Hepatocyte (in vitro differentiated cells): Measurements from ENCODE around the gene TSTD2. TPM values are rescaled to one million over a fixed set of nuclear protein-coding genes. Genes with fewer than 3 reads are reported as not detected.

Experiments used
- DNase-seq: peaks from one replicate; pipeline ENCODE4 v3.0.0-alpha.2; 2016; ENCODE audit warnings: low spot score
- H2AFZ ChIP-seq: fragments of 200-600 bp; sonication (generic); 2 replicates; pipeline ENCODE4 v1.6.0; 2016; ENCODE audit warnings: antibody characterized with exemption, mild to moderate bottlenecking
- H3K27ac ChIP-seq: fragments of 200-600 bp; sonication (generic); 2 replicates; pipeline ENCODE4 v1.5.1; 2016; ENCODE audit warnings: mild to moderate bottlenecking
- H3K27me3 ChIP-seq: fragments of 200-600 bp; sonication (generic); 2 replicates; pipeline ENCODE4 v1.6.1; 2016
- H3K36me3 ChIP-seq: fragments of 200-600 bp; sonication (generic); replicated peaks from 2 replicates; pipeline ENCODE4 v1.5.1; 2016; ENCODE audit warnings: low read depth; ENCODE audit not compliant: insufficient read depth
- H3K4me1 ChIP-seq: fragments of 200-600 bp; sonication (generic); 2 replicates; pipeline ENCODE4 v1.5.1; 2016; ENCODE audit warnings: mild to moderate bottlenecking, moderate library complexity; ENCODE audit not compliant: insufficient read depth
- H3K4me2 ChIP-seq: fragments of 200-600 bp; sonication (generic); 2 replicates; pipeline ENCODE4 v1.6.0; 2016
- H3K4me3 ChIP-seq: fragments of 200-600 bp; sonication (generic); 2 replicates; pipeline ENCODE4 v1.5.1; 2016; ENCODE audit warnings: mild to moderate bottlenecking
- H3K79me2 ChIP-seq: fragments of 200-600 bp; sonication (generic); 2 replicates; pipeline ENCODE4 v1.6.0; 2017; ENCODE audit warnings: mild to moderate bottlenecking
- H3K9me2 ChIP-seq: fragments of 200-600 bp; sonication (generic); replicated peaks from 2 replicates; pipeline ENCODE4 v1.6.0; 2017; ENCODE audit warnings: mild to moderate bottlenecking; ENCODE audit not compliant: insufficient read depth
- H3K9me3 ChIP-seq: fragments of 200-600 bp; sonication (generic); 2 replicates; pipeline ENCODE4 v1.5.1; 2016; ENCODE audit warnings: low read depth, mild to moderate bottlenecking
- H4K20me1 ChIP-seq: fragments of 200-600 bp; sonication (generic); 2 replicates; pipeline ENCODE4 v1.6.0; 2016; ENCODE audit warnings: mild to moderate bottlenecking; ENCODE audit not compliant: insufficient read depth, poor library complexity, severe bottlenecking
- CTCF ChIP-seq: fragments of 200-600 bp; sonication (generic); IDR thresholded peaks from 2 replicates; pipeline ENCODE4 v1.5.1; 2016; ENCODE audit warnings: antibody characterized with exemption, mild to moderate bottlenecking; ENCODE audit not compliant: poor library complexity
- EZH2 ChIP-seq: fragments of 200-600 bp; sonication (generic); IDR thresholded peaks from 2 replicates; pipeline ENCODE4 v1.6.1; 2016; ENCODE audit warnings: antibody characterized with exemption, mild to moderate bottlenecking, borderline replicate concordance
- EZH2phosphoT487 ChIP-seq: fragments of 200-600 bp; sonication (generic); IDR thresholded peaks from one replicate; pipeline ENCODE4 v1.6.1; 2018; ENCODE audit warnings: antibody characterized with exemption, mild to moderate bottlenecking, low read depth, moderate library complexity; ENCODE audit not compliant: unreplicated experiment, severe bottlenecking
- WGBS: methylation state at CpG from one replicate; pipeline ENCODE4 v1.1.6; 2016; ENCODE audit warnings: low lambda C conversion rate; ENCODE audit errors: missing lambda C conversion rate; 5-methylcytosine and 5-hydroxymethylcytosine counted together
- polyA plus RNA-seq: library from polyadenylated mRNA; unstranded; fragments of >200 nt; fragmentation: Nextera tagmentation; extraction: Ambion mirVana; gene quantifications from 2 replicates; pipeline ENCODE4 v1.2.1, GENCODE V29; 2016
- total RNA-seq: library from RNA; depleted of rRNA; stranded (reverse); fragments of >200 nt; gene quantifications from 2 replicates; pipeline ENCODE4 v1.2.3, GENCODE V29; 2014

Gene TSTD2
- total and polyA plus RNA-seq, 2 experiments from 2014 or later = 4.3 to 19.0 TPM

GRCh38 chr9:97553841-97554240 is 79.3 kb downstream of the TSTD2 start:
- no peak for TF ChIP-seq CTCF
- TF ChIP-seq EZH2 = no peak
- TF ChIP-seq EZH2phosphoT487 = no peak
- H3K27me3 ChIP-seq = no peaks in the 10 kb centered on the region
- H3K9me3 ChIP-seq = no peaks in the 10 kb centered on the region
- whole genome bisulfite sequencing = 100% methylated on average over 5 of the region's 5 CpGs
- H3K27ac ChIP-seq = no peak overlapping the region
- no peak overlapping the region for H2AFZ ChIP-seq
- H3K79me2 ChIP-seq = no peaks in the 10 kb centered on the region
- no peak overlapping the region for H3K4me3 ChIP-seq
- no peaks in the 10 kb centered on the region for H3K9me2 ChIP-seq
- DNase-seq = no peak
- no peaks in the 10 kb centered on the region for H4K20me1 ChIP-seq
- H3K36me3 ChIP-seq = no peaks in the 10 kb centered on the region
- H3K4me1 ChIP-seq = peaks cover 3% of the 10 kb centered on the region
- H3K4me2 ChIP-seq = no peak overlapping the region

DNA sequence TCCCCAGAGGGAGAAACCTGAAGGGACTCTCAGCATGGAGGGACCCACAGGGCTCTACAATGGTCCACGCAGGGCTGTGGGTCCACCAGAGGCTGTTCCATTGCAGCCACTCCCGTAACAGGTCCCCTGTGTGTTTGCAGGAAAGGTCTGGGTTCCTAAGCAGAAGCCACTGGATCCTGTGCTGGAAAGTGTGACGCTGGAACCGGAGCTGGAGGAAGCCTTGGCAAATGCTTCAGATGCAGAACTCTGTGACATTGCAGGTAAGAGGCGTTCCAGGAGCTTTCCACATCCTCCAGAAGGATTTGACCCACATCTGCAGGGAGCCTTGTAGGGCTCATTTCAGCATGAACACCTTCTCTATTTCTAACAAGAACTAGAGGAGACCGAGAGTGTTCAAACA is 80.0 kb downstream of the TSTD2 start:
- 92% methylated on average over 6 of the region's 6 CpGs for WGBS
- H3K4me1 ChIP-seq = peaks cover 2% of the 10 kb centered on the region
- no peaks in the 10 kb centered on the region for H3K9me2 ChIP-seq
- H3K4me2 ChIP-seq = no peak overlapping the region
- no peaks in the 10 kb centered on the region for H3K27me3 ChIP-seq
- no peaks in the 10 kb centered on the region for H3K79me2 ChIP-seq
- no peak overlapping the region for H2AFZ ChIP-seq
- H3K36me3 ChIP-seq = no peaks in the 10 kb centered on the region
- H3K9me3 ChIP-seq = no peaks in the 10 kb centered on the region
- no peak overlapping the region for H3K27ac ChIP-seq
- no peaks in the 10 kb centered on the region for H4K20me1 ChIP-seq
- TF ChIP-seq EZH2 (no peak), EZH2phosphoT487 (no peak), CTCF (no peak)
- DNase-seq = no peak
- H3K4me3 ChIP-seq = no peak overlapping the region

- Histone ChIP-seq H3K4me2 (no peak overlapping the region), H3K79me2 (no peaks in the 10 kb centered on the region), H3K9me3 (no peaks in the 10 kb centered on the region), H3K27ac (no peak overlapping the region), H3K4me3 (no peak overlapping the region), H3K36me3 (no peaks in the 10 kb centered on the region), H4K20me1 (no peaks in the 10 kb centered on the region), H2AFZ (no peak overlapping the region), H3K27me3 (no peaks in the 10 kb centered on the region), H3K9me2 (no peaks in the 10 kb centered on the region), H3K4me1 (no peaks in the 10 kb centered on the region)
- DNase-seq = no peak
- no peak for TF ChIP-seq EZH2
- TF ChIP-seq CTCF = no peak
- TF ChIP-seq EZH2phosphoT487 = no peak
- 88% methylated on average over 5 of the region's 5 CpGs for WGBS
These were observed 81.9 kb downstream of the TSTD2 start for GRCh38 chr9:97551308-97551707.

DNA sequence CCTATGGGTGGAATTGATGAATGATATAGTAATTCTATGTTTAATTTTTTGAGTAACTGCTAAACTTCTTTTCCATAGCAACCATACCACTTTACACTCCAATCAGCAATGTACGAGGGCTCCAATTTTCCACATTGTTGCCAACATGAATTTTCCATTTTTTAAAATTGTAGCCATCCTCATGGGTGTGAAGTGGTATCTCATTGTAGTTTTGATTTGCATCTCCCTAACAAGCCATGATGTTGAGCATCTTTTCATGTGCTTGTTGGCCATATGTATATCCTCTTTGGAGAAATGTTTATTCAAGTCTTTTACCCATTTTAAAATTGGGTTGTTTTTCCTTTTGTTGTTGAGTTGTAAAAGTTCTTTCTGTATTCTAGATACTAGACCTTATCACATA is 82.8 kb downstream of the TSTD2 start:
- no peak overlapping the region for H3K4me3 ChIP-seq

More for the DNA sequence above, 82.8 kb downstream of the TSTD2 start:
- H4K20me1 ChIP-seq = no peaks in the 10 kb centered on the region
- H3K27ac ChIP-seq = no peak overlapping the region
- no peak for DNase-seq
- no peaks in the 10 kb centered on the region for H3K27me3 ChIP-seq
- no peaks in the 10 kb centered on the region for H3K9me3 ChIP-seq
- TF ChIP-seq EZH2phosphoT487 (no peak), CTCF (no peak), EZH2 (no peak)
- no peak overlapping the region for H3K4me2 ChIP-seq
- H3K9me2 ChIP-seq = no peaks in the 10 kb centered on the region
- WGBS = 84% methylated on average over 1 of the region's 1 CpG
- no peaks in the 10 kb centered on the region for H3K4me1 ChIP-seq
- H3K79me2 ChIP-seq = no peaks in the 10 kb centered on the region
- no peak overlapping the region for H2AFZ ChIP-seq
- no peaks in the 10 kb centered on the region for H3K36me3 ChIP-seq
